Upper lobe of right lung (tissue), 1 donor: ENCODE measurements around the gene CNPPD1. TPM values are rescaled to one million over a fixed set of nuclear protein-coding genes. Genes with fewer than 3 reads are reported as not detected.

ENCODE experiments used
- ATAC-seq: fragments of 200-7000 bp; cut with Tn5 transposase; one replicate; pipeline ENCODE4 v1.9.1; 2020; ENCODE audit warnings: mild to moderate bottlenecking, moderate library complexity
- DNase-seq: peaks from one replicate; pipeline ENCODE4 v3.0.0-alpha.2; 2020
- H3K27ac ChIP-seq: fragments of 200-600 bp; one replicate; pipeline ENCODE4 v1.8.0; 2022
- H3K27me3 ChIP-seq: fragments of 200-600 bp; one replicate; pipeline ENCODE4 v1.8.0; 2022; ENCODE audit warnings: mild to moderate bottlenecking
- H3K36me3 ChIP-seq: fragments of 200-600 bp; one replicate; pipeline ENCODE4 v1.8.0; 2022
- H3K4me1 ChIP-seq: fragments of 200-600 bp; one replicate; pipeline ENCODE4 v1.8.0; 2022
- H3K4me3 ChIP-seq: fragments of 200-600 bp; one replicate; pipeline ENCODE4 v1.8.0; 2022; ENCODE audit warnings: mild to moderate bottlenecking
- H3K9me3 ChIP-seq: fragments of 200-600 bp; one replicate; pipeline ENCODE4 v1.8.0; 2022
- CTCF ChIP-seq: fragments of 200-600 bp; IDR thresholded peaks from one replicate; pipeline ENCODE4 v1.8.0; 2022; ENCODE audit warnings: antibody characterized with exemption
- intact Hi-C: fragments of 100-400 bp; cut with DNase I; formaldehyde crosslinking; loops from one replicate; pipeline ENCODE4 v1.11.0; 2022
- total RNA-seq: library from RNA; stranded (reverse); fragmentation: NEBNext Ultra II Directional; extraction: Animal tissue kit (Norgen Biotek cat#: 25700); gene quantifications from one replicate; pipeline ENCODE4 v1.2.1, GENCODE V29; 2021
- donor health status: DM: no; HTN: yes; CAD: no; lungs with severe emphysema.

CNPPD1 gene
- total RNA-seq, 1 donor from 2014 or later = 64.0 TPM

DNA sequence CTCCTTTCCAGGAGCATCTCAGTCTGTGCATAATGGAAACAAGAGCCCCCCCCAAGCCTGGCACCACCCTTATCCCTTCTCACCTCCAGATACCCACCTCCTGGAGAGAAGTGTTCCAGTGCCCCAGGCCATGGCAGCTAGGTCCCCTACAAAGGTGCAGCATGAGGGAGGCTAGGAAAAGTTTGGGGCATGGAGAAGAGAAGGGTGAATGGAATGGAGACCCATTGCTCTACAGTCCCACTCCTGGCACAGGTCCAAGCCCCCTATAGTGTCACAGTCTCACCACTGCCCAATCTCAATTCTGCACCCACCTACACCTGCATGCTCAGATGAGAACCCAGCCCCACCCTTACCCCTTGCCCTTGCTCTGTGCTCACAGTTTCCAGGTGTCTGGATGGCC, 7.8 kb downstream of the CNPPD1 start:
- H3K36me3 ChIP-seq = peaks cover 20% of the 10 kb centered on the region
- ATAC-seq = no peak
- peaks cover 10% of the 10 kb centered on the region for H3K4me1 ChIP-seq
- no peak for DNase-seq
- no peaks in the 10 kb centered on the region for H3K27me3 ChIP-seq
- TF ChIP-seq CTCF = no peak
- no peak overlapping the region for H3K27ac ChIP-seq
- H3K9me3 ChIP-seq = no peaks in the 10 kb centered on the region
- no peak overlapping the region for H3K4me3 ChIP-seq
- intact Hi-C loops = no loop called here

GRCh38 chr2:219168526-219168925, 8.2 kb downstream of the CNPPD1 start:
- ATAC-seq = no peak
- Histone ChIP-seq H3K27me3 (no peaks in the 10 kb centered on the region), H3K36me3 (peaks cover 16% of the 10 kb centered on the region), H3K27ac (no peak overlapping the region), H3K4me3 (no peak overlapping the region), H3K4me1 (peaks cover 10% of the 10 kb centered on the region), H3K9me3 (no peaks in the 10 kb centered on the region)
- no peak for DNase-seq
- intact Hi-C loops = no loop called here
- no peak for TF ChIP-seq CTCF

DNA sequence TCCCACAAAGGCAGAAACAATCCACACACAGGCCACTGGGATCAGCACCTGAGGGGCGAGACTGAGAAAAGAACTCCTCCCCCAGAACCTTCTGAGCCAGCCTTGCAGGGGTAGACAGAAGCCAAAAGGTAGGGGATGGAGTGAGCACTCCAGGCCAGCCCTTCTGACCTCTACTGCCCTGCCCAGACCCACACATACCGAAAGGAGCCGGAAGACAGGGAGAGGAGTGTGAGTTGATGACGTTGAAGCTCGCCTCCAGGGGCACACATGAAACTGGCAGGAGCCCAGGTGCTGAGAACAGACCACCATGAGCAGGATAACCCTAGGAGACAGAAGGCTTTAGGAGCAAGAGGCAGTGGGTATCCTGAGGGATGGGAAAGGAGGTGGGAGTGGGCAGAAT, 8.7 kb downstream of the CNPPD1 start:
- H3K4me1 ChIP-seq = peaks cover 10% of the 10 kb centered on the region
- H3K4me3 ChIP-seq = no peak overlapping the region
- no peaks in the 10 kb centered on the region for H3K9me3 ChIP-seq
- H3K36me3 ChIP-seq = peaks cover 11% of the 10 kb centered on the region
- no peak for TF ChIP-seq CTCF
- H3K27me3 ChIP-seq = no peaks in the 10 kb centered on the region
- intact Hi-C loops = no loop called here
- H3K27ac ChIP-seq = no peak overlapping the region
- DNase-seq = no peak
- ATAC-seq = no peak

GRCh38 chr2:219165058-219165911, 11.4 kb downstream of the CNPPD1 start:
- ATAC-seq (no peak), DNase-seq (no peak)
- no peaks in the 10 kb centered on the region for H3K4me1 ChIP-seq
- H3K9me3 ChIP-seq = no peaks in the 10 kb centered on the region
- intact Hi-C loops = no loop called here
- no peak for TF ChIP-seq CTCF
- no peaks in the 10 kb centered on the region for H3K27me3 ChIP-seq
- H3K36me3 ChIP-seq = no peaks in the 10 kb centered on the region
- H3K27ac ChIP-seq = no peak overlapping the region
- H3K4me3 ChIP-seq = no peak overlapping the region

GRCh38 chr2:219163156-219163555, 13.6 kb downstream of the CNPPD1 start:
- no peak overlapping the region for H3K4me3 ChIP-seq
- no peak overlapping the region for H3K27ac ChIP-seq
- ATAC-seq = no peak
- intact Hi-C loops = loop anchor here (5.0 kb wide), 1 partner anchor 129 kb away; no protein-coding TSS in a partner anchor
- H3K27me3 ChIP-seq = no peaks in the 10 kb centered on the region
- H3K36me3 ChIP-seq = no peaks in the 10 kb centered on the region
- TF ChIP-seq CTCF = no peak
- H3K4me1 ChIP-seq = peaks cover 7% of the 10 kb centered on the region
- H3K9me3 ChIP-seq = no peaks in the 10 kb centered on the region
- DNase-seq = no peak
